ENCODE data around the gene TKFC.

The TKFC gene

DNA sequence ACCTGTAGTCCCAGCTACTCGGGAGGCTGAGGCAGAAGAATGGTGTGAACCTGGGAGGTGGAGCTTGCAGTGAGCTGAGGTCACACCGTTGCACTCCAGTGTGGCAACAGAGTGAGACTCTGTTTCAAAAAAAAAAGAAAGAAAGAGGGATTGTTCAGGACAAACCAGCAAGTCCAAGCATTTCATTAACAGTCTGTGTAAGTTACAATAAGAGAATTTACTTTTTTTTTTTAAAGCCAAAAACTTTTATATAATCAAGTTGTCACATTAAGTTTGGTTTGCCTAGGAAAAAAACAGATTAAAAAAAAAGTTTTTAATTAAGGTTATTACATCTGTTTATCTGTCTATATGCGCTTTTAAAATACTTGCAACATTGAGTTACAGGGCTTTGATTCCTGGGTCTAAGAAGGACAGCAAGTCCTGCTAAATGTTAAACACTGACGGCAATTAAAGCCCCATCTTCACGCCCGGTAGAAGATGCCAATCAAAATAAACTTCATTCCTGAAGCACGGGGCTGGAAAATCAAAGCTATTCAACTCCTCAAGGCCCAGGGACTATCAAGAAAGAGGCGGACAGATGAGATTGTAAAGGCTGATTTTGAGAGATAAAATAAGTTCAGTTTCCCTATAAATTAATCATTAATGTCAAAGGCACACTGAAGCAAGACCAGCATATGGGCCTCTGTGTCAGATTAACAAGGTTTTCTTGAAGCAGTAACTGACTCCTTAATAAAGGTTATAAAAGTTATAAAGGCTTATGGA lies 39.8 kb downstream of the TKFC start:
- Histone ChIP-seq H3K9me3 (ENCODE audit: control insufficient read depth, low read length) (peaks cover 3% of the 10 kb centered on the region), H2BK120ac (ENCODE audit: low read depth, low read length) (no peak overlapping the region), H3K4me3 (ENCODE audit: insufficient read depth in 1 of 2, low read depth in 1 of 2, low read length in 2 of 2) (no peak overlapping the region), H4K8ac (ENCODE audit: low read length) (no peak overlapping the region), H2BK5ac (ENCODE audit: low read depth, low read length, poor library complexity, severe bottlenecking) (no peak overlapping the region), H2AFZ (ENCODE audit: low read depth, low read length) (no peak overlapping the region), H3K4ac (ENCODE audit: low read depth in 1 of 2, low read length in 2 of 2) (no peak overlapping the region), H3K27me3 (ENCODE audit: control insufficient read depth in 1 of 2, insufficient read depth in 1 of 2, low read length in 2 of 2) (no peaks in the 10 kb centered on the region), H2BK15ac (ENCODE audit: low read depth, poor library complexity, severe bottlenecking) (no peak overlapping the region), H3K36me3 (ENCODE audit: control insufficient read depth in 1 of 2, insufficient read depth in 2 of 2, low read depth in 1 of 2, low read length in 2 of 2) (peaks cover 31 to 59% of the 10 kb centered on the region in 2 experiments), H3K23ac (ENCODE audit: low read length in 2 of 2) (no peak overlapping the region), H2AK5ac (ENCODE audit: low read length, severe bottlenecking) (no peak overlapping the region), H3K4me2 (ENCODE audit: low read length, poor library complexity, severe bottlenecking) (no peak overlapping the region), H3K18ac (ENCODE audit: low read depth in 1 of 2, low read length in 2 of 2) (no peak overlapping the region), H3K14ac (ENCODE audit: low read length in 2 of 2) (no peak overlapping the region), H3K27ac (ENCODE audit: low read length, poor library complexity, severe bottlenecking) (no peak overlapping the region), H3K9ac (ENCODE audit: low read length) (no peak overlapping the region), H3K79me1 (replicated peaks; ENCODE audit: low read length, poor library complexity, severe bottlenecking) (peaks cover 5% of the 10 kb centered on the region), H2BK12ac (ENCODE audit: low read length in 2 of 2) (no peak overlapping the region), H4K91ac (ENCODE audit: low read length) (no peak overlapping the region), H3K4me1 (ENCODE audit: control insufficient read depth, insufficient read depth, low read depth, low read length) (peaks cover 2% of the 10 kb centered on the region)
- 98% methylated on average over 8 of the region's 8 CpGs for WGBS
- no peak for DNase-seq

GRCh38 chr11:61375761-61376108 lies 42.7 kb downstream of the TKFC start:
- Histone ChIP-seq H2AFZ (ENCODE audit: low read depth, low read length) (no peak overlapping the region), H3K4me2 (ENCODE audit: low read length, poor library complexity, severe bottlenecking) (no peak overlapping the region), H4K91ac (ENCODE audit: low read length) (no peak overlapping the region), H2BK15ac (ENCODE audit: low read depth, poor library complexity, severe bottlenecking) (no peak overlapping the region), H3K36me3 (ENCODE audit: control insufficient read depth in 1 of 2, insufficient read depth in 2 of 2, low read depth in 1 of 2, low read length in 2 of 2) (peaks cover 11 to 42% of the 10 kb centered on the region in 2 experiments), H3K4me3 (ENCODE audit: insufficient read depth in 1 of 2, low read depth in 1 of 2, low read length in 2 of 2) (no peak overlapping the region), H2BK12ac (ENCODE audit: low read length in 2 of 2) (no peak overlapping the region), H3K9me3 (ENCODE audit: control insufficient read depth, low read length) (peaks cover 3% of the 10 kb centered on the region), H3K79me1 (replicated peaks; ENCODE audit: low read length, poor library complexity, severe bottlenecking) (peaks cover 2% of the 10 kb centered on the region), H2BK5ac (ENCODE audit: low read depth, low read length, poor library complexity, severe bottlenecking) (no peak overlapping the region), H4K8ac (ENCODE audit: low read length) (no peak overlapping the region), H3K4me1 (ENCODE audit: control insufficient read depth, insufficient read depth, low read depth, low read length) (peaks cover 5% of the 10 kb centered on the region), H3K23ac (ENCODE audit: low read length in 2 of 2) (no peak overlapping the region), H2AK5ac (ENCODE audit: low read length, severe bottlenecking) (no peak overlapping the region), H3K18ac (ENCODE audit: low read depth in 1 of 2, low read length in 2 of 2) (no peak overlapping the region), H3K27me3 (ENCODE audit: control insufficient read depth in 1 of 2, insufficient read depth in 1 of 2, low read length in 2 of 2) (no peaks in the 10 kb centered on the region), H3K27ac (ENCODE audit: low read length, poor library complexity, severe bottlenecking) (no peak overlapping the region), H2BK120ac (ENCODE audit: low read depth, low read length) (no peak overlapping the region), H3K14ac (ENCODE audit: low read length in 2 of 2) (no peak overlapping the region), H3K4ac (ENCODE audit: low read depth in 1 of 2, low read length in 2 of 2) (no peak overlapping the region), H3K9ac (ENCODE audit: low read length) (no peak overlapping the region)
- no peak for DNase-seq
- 97% methylated on average over 6 of the region's 6 CpGs for WGBS

- H4K91ac ChIP-seq (ENCODE audit: low read length), result no peak overlapping the region
- peak overlapping the region in 1 of 2 experiments; percentile 2 for H3K18ac ChIP-seq (ENCODE audit: low read depth in 1 of 2, low read length in 2 of 2)
- no peak overlapping the region for H3K14ac ChIP-seq (ENCODE audit: low read length in 2 of 2)
- H3K23ac ChIP-seq (ENCODE audit: low read length in 2 of 2), result no peak overlapping the region
- peaks cover 6 to 35% of the 10 kb centered on the region in 2 experiments for H3K36me3 ChIP-seq (ENCODE audit: control insufficient read depth in 1 of 2, insufficient read depth in 2 of 2, low read depth in 1 of 2, low read length in 2 of 2)
- H3K27me3 ChIP-seq (ENCODE audit: control insufficient read depth in 1 of 2, insufficient read depth in 1 of 2, low read length in 2 of 2), result no peaks in the 10 kb centered on the region
- H3K27ac ChIP-seq (ENCODE audit: low read length, poor library complexity, severe bottlenecking), result peak overlapping the region; percentile 8
- H3K9me3 ChIP-seq (ENCODE audit: control insufficient read depth, low read length), result peaks cover 3% of the 10 kb centered on the region
- no peak overlapping the region for H3K4me2 ChIP-seq (ENCODE audit: low read length, poor library complexity, severe bottlenecking)
- H2BK12ac ChIP-seq (ENCODE audit: low read length in 2 of 2), result no peak overlapping the region
- peak overlapping the region; percentile 9 for H2AK5ac ChIP-seq (ENCODE audit: low read length, severe bottlenecking)
- peak; percentile 78 for DNase-seq
- peaks cover 1% of the 10 kb centered on the region for H3K79me1 ChIP-seq (replicated peaks; ENCODE audit: low read length, poor library complexity, severe bottlenecking)
- no peak overlapping the region for H3K4me3 ChIP-seq (ENCODE audit: insufficient read depth in 1 of 2, low read depth in 1 of 2, low read length in 2 of 2)
- peak overlapping the region; percentile 8 for H3K9ac ChIP-seq (ENCODE audit: low read length)
- H2BK120ac ChIP-seq (ENCODE audit: low read depth, low read length), result no peak overlapping the region
- no peak overlapping the region for H2BK15ac ChIP-seq (ENCODE audit: low read depth, poor library complexity, severe bottlenecking)
- no peak overlapping the region for H3K4ac ChIP-seq (ENCODE audit: low read depth in 1 of 2, low read length in 2 of 2)
- no peak overlapping the region for H4K8ac ChIP-seq (ENCODE audit: low read length)
- H2BK5ac ChIP-seq (ENCODE audit: low read depth, low read length, poor library complexity, severe bottlenecking), result no peak overlapping the region
- H3K4me1 ChIP-seq (ENCODE audit: control insufficient read depth, insufficient read depth, low read depth, low read length), result peaks cover 5% of the 10 kb centered on the region
- no peak overlapping the region for H2AFZ ChIP-seq (ENCODE audit: low read depth, low read length)
- 77% methylated on average over 4 of the region's 6 CpGs for WGBS
These were observed 44.6 kb downstream of the TKFC start for GRCh38 chr11:61377461-61378160.

DNA sequence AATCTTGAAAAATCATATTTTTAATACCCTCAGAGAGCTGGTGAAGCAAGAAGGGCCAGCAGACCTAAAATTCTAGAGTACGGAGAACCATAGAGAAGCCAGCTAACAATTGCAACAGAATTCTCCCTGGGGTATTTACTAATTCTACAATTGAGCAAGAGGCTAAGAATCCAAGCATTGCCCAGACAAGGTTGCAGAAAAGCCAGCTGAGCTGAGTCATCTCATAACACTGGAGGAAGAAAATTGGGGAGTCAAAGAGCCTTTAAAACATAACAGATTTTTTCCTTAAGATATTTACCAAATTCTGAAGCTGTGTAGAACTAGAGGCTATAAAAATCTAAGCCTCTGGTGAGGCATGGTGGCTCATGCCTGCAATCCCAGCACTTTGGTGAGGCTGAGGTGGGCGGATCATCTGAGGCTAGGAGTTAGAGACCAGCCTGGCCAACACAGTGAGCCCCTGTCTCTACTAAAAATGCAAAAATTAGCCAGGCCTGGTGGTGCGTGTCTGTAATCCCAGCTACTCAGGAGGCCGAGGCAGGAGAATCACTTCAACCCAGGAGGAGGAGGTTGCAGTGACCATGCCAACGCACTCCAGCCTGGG lies 45.8 kb downstream of the TKFC start:
- Histone ChIP-seq H3K4me2 (ENCODE audit: low read length, poor library complexity, severe bottlenecking) (no peak overlapping the region), H3K79me1 (replicated peaks; ENCODE audit: low read length, poor library complexity, severe bottlenecking) (no peaks in the 10 kb centered on the region), H2BK15ac (ENCODE audit: low read depth, poor library complexity, severe bottlenecking) (no peak overlapping the region), H3K18ac (ENCODE audit: low read depth in 1 of 2, low read length in 2 of 2) (peak overlapping the region; percentile 62 to 71), H3K27ac (ENCODE audit: low read length, poor library complexity, severe bottlenecking) (peak overlapping the region; percentile 84), H3K4me1 (ENCODE audit: control insufficient read depth, insufficient read depth, low read depth, low read length) (peaks cover 5% of the 10 kb centered on the region), H3K4me3 (ENCODE audit: insufficient read depth in 1 of 2, low read depth in 1 of 2, low read length in 2 of 2) (no peak overlapping the region), H3K4ac (ENCODE audit: low read depth in 1 of 2, low read length in 2 of 2) (no peak overlapping the region), H4K91ac (ENCODE audit: low read length) (no peak overlapping the region), H4K8ac (ENCODE audit: low read length) (peak overlapping the region; percentile 12), H2BK12ac (ENCODE audit: low read length in 2 of 2) (peak overlapping the region; percentile 65 to 82), H3K14ac (ENCODE audit: low read length in 2 of 2) (no peak overlapping the region), H3K23ac (ENCODE audit: low read length in 2 of 2) (no peak overlapping the region), H3K36me3 (ENCODE audit: control insufficient read depth in 1 of 2, insufficient read depth in 2 of 2, low read depth in 1 of 2, low read length in 2 of 2) (peaks cover 8 to 29% of the 10 kb centered on the region in 2 experiments), H2BK5ac (ENCODE audit: low read depth, low read length, poor library complexity, severe bottlenecking) (no peak overlapping the region), H2BK120ac (ENCODE audit: low read depth, low read length) (peak overlapping the region; percentile 27), H2AK5ac (ENCODE audit: low read length, severe bottlenecking) (no peak overlapping the region), H3K9me3 (ENCODE audit: control insufficient read depth, low read length) (peaks cover 3% of the 10 kb centered on the region), H2AFZ (ENCODE audit: low read depth, low read length) (no peak overlapping the region), H3K27me3 (ENCODE audit: control insufficient read depth in 1 of 2, insufficient read depth in 1 of 2, low read length in 2 of 2) (no peaks in the 10 kb centered on the region), H3K9ac (ENCODE audit: low read length) (peak overlapping the region; percentile 65)
- DNase-seq, result peak; percentile 94
- WGBS, result 62% methylated on average over 4 of the region's 5 CpGs

Measured in mesenchymal stem cell (in vitro differentiated cells and primary cell).